Lower leg skin (tissue), 4 donors: ENCODE data around the gene ZNF350. TPM values are rescaled to one million over a fixed set of nuclear protein-coding genes. Genes with fewer than 3 reads are reported as not detected.
A peak's percentile ranks its signal among the peaks of the same experiment; 100 is the strongest.
"Not testable (repeated sequence)": the region's sequence is repeated elsewhere in the genome, so short reads cannot be mapped to it uniquely, and the experiment has no call there.

Experiments used
- DNase-seq, 2 donors: peaks; one replicate each; pipeline ENCODE4 v3.0.0-alpha.2; 2019; ENCODE audit warnings: low spot score in 2 of 2
- H3K4me3 ChIP-seq: fragments of 200-600 bp; sonication (generic); 2 replicates; pipeline ENCODE4 v1.5.1; 2017; ENCODE audit warnings: mild to moderate bottlenecking, low read depth; ENCODE audit not compliant: poor library complexity, severe bottlenecking
- CTCF ChIP-seq, 3 donors: fragments of 450-650 bp; IDR thresholded peaks; one replicate each; pipeline ENCODE4 v1.5.1; 2016; ENCODE audit warnings: antibody characterized with exemption in 3 of 3, mild to moderate bottlenecking in 3 of 3, moderate library complexity in 2 of 3
- POLR2A ChIP-seq, 2 donors: fragments of 450-650 bp; IDR thresholded peaks; one replicate each; pipeline ENCODE4 v1.6.1; 2016 to 2017; ENCODE audit warnings: antibody characterized with exemption in 2 of 2, mild to moderate bottlenecking in 1 of 2, moderate library complexity in 1 of 2
- WGBS, 2 donors: methylation state at CpG; one replicate each; pipeline ENCODE4 v1.1.5; 2018; 5-methylcytosine and 5-hydroxymethylcytosine counted together
- intact Hi-C: fragments of 100-400 bp; cut with DNase I; formaldehyde crosslinking; loops from one replicate; pipeline ENCODE4 v1.15.0; 2023; ENCODE audit warnings: low total_unique reads
- total RNA-seq, 4 donors: library from RNA; depleted of rRNA; stranded (reverse); fragments of >200 nt; gene quantifications; one replicate each; pipeline ENCODE4 v1.1.0, GENCODE V29; 2016

ZNF350 gene
- total RNA-seq, result 10 to 100 TPM in 2 of 4 donors, 1 to 10 TPM in 2; 7.3 to 21.9 (median 12.1) TPM

DNA sequence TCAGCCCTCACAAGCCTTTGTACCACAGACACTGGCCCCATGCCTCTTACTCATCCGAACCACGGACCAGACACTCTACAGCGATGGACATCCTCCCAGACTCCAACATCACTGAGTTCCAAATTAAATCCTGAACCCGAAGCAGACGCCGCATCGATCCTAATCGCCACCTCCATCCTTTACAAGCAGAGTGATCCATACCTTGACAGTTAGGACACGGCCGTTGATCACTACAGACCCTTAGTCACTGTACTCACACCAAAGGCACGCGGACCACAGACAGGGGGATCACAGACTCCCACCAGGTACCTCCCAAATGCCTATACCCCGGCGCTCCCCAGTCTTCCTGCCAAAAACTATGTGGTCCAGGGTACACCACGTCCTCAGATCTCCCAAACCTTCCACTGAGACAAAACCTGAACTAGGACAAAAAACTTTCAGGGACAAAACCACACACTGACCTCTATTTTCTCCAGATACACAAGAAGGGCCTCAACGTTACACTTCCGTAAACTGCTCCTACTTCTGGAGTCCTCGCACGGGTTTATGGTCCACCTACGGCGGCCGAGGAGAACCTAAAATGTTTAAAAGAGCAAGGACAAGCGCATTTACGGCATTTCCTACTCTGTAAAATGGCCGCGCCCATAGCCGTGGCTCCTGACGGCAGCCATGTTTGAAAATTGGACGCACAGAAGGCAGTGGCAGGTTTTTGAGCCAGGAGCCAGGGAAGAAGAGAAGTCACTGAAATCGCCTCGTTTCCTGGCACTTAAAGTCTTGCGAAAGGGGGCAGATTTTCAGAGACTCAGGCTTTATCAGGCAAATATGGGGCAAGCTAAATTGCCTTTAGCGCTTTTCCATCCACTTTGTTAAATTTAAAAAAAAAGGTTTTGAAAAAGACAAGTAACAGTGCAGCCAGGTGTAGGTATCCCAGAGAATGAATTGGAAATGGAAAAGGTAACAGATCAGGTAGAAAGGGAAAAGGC, at the start of gene ZNF350:
Gene ZNF350, minus strand, starts transcription at position 532 of the 983 bp plus-strand sequence. CDS start 12,480 bp downstream, outside the sequence.
- intact Hi-C loops, result loop anchor here (10.0 kb wide), 1 partner anchor 62 kb away; the partner anchor contains the start of gene ZNF613
- WGBS, 2 donors, result 3 to 4% methylated on average over 33 of the region's 33 CpGs

GRCh38 chr19:52034051-52034728, 47.5 kb upstream of the ZNF350 start:
- TF ChIP-seq POLR2A (IDR thresholded peaks at IDR 0.05), result no peak
- no peak for TF ChIP-seq CTCF (IDR thresholded peaks at IDR 0.05)
- 96 to 97% methylated on average over 12 of the region's 12 CpGs for WGBS, 2 donors
- no peak for DNase-seq
- intact Hi-C loops, result no loop called here
- no peak overlapping the region for H3K4me3 ChIP-seq

More for the DNA sequence above, at the start of gene ZNF350:
- H3K4me3 ChIP-seq, result peak within 1 kb of the TSS; percentile 81
- TF ChIP-seq CTCF (IDR thresholded peaks at IDR 0.05) (no peak), POLR2A (IDR thresholded peaks at IDR 0.05) (no peak)
- peak; percentile 96 to 97 for DNase-seq

- TF ChIP-seq CTCF (IDR thresholded peaks at IDR 0.05) (no peak), POLR2A (IDR thresholded peaks at IDR 0.05) (no peak)
- H3K4me3 ChIP-seq, result peak overlapping the region; percentile 86
- 20 to 22% methylated on average over 5 of the region's 5 CpGs for WGBS, 2 donors
- no peak for DNase-seq
- intact Hi-C loops, result no loop called here
Measured at GRCh38 chr19:52028780-52029123, 42.1 kb upstream of the ZNF350 start.

DNA sequence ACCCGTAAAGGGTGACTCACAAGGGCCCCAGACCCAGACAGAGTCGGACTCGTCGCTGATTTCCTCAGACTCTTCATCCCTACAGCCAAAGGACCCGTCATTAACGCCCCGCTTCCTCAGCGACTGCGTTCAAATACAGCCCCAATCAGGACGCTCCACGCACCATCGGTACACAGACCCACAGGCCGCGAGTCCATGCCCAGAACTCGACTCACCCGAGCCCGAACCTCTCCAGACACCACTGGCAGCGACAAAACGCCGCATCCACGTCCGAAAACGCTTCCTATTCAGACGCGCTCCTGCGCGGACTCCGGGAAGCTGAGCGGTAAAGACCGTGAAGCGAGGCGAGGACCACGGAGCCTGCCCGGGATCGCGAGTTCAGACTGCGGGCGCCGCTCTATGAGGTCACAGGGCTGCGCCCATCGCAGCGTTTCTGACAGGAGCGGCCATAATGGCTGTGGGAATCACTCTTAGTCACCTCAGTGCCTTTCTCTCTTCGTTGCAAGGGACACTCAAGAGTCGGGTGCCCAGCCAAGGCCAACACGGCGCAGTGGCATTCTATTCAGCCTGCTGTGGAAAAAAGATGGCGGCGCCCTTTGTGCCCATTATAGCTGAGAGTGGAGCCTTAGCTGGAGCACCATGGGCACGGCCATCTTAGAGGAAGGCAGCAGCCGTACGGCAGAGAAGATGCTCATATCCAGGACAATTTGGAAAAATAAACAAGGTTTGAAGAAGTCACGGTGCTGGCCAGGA, 41.6 kb upstream of the ZNF350 start, which contains the start of gene ZNF614:
Gene ZNF614, minus strand, starts transcription at position 353 of the 753 bp plus-strand sequence. CDS start 2,634 bp downstream, outside the sequence.
- intact Hi-C loops, result no loop called here
- DNase-seq, result peak; percentile 82 to 97
- TF ChIP-seq POLR2A (IDR thresholded peaks at IDR 0.05) (no peak), CTCF (IDR thresholded peaks at IDR 0.05) (no peak)
- WGBS, 2 donors, result 0 to 1% methylated on average over 47 to 53 of the region's 53 CpGs
- peak within 1 kb of the TSS; percentile 86 for H3K4me3 ChIP-seq

DNA sequence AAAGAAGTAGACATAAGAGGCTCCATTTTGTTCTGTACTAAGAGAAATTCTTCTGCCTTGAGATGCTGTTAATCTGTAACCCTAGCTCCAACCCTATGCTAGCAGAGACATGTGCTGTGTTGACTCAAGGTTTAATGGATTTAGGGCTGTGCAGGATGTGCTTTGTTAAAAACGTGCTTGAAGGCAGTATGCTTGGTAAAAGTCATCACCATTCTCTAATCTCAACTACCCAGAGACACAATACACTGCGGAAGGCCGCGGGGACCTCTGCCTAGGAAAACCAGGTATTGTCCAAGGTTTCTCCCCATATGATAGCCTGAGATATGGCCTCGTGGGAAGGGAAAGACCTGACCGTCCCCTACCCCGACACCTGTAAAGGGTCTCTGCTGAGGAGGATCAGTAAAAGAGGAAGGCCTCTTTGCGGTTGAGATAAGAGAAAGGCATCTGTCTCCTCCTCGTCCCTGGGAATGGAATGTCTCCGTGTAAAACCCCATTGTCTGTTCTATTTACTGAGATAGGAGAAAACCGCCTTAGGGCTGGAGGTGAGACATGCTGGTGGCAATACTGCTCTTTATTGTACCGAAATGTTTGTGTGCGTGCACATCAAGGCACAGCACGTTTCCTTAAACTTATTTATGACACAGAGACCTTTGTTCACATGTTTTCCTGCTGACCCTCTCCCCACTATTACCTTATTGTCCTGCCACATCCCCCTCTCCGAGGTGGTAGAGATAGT, 39.8 kb upstream of the ZNF350 start:
- DNase-seq, H3K4me3 ChIP-seq, intact Hi-C loops: not testable (repeated sequence)
- 84 to 89% methylated on average over 15 of the region's 15 CpGs for whole genome bisulfite sequencing, 2 donors

DNA sequence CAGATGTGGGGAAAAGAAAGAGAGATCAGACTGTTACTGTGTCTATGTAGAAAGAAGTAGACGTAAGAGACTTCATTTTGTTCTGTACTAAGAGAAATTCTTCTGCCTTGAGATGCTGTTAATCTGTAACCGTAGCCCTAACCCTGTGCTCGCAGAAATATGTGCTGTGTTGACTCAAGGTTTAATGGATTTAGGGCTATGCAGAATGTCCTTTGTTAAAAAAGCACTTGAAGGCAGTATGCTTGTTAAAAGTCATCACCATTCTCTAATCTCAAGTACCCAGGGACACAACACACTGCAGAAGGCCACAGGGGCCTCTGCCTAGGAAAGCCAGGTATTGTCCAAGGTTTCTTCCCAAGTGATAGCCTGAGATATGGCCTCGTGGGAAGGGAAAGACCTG, 37.8 kb upstream of the ZNF350 start:
- DNase-seq, intact Hi-C loops, H3K4me3 ChIP-seq: not testable (repeated sequence)
- 98 to 99% methylated on average over 4 of the region's 4 CpGs for WGBS, 2 donors
